Neural cell (in vitro differentiated cells): ENCODE results near the gene CRB2. TPM values are rescaled to one million over a fixed set of nuclear protein-coding genes. Genes with fewer than 3 reads are reported as not detected.

ENCODE experiments used
- H2AFZ ChIP-seq: fragments of 200-600, 300-800 bp; sonication (generic), shearing (Covaris generic); 2 replicates; pipeline ENCODE4 v1.6.0; 2014; ENCODE audit warnings: low read depth, mild to moderate bottlenecking, antibody characterized with exemption, low read length, moderate library complexity
- H3F3A ChIP-seq: fragments of 200-600 bp; shearing (Covaris generic); 2 replicates; pipeline ENCODE4 v1.6.1; 2016; ENCODE audit warnings: mild to moderate bottlenecking, moderate library complexity, mixed read lengths, antibody characterized with exemption, low read length; ENCODE audit not compliant: insufficient read depth, poor library complexity, severe bottlenecking
- H3K27ac ChIP-seq: fragments of 200-600, 300-800 bp; sonication (generic), shearing (Covaris generic); 2 replicates; pipeline ENCODE4 v1.5.1; 2014; ENCODE audit warnings: mild to moderate bottlenecking, low read length, moderate library complexity
- H3K27me3 ChIP-seq: fragments of 300-800, 200-600 bp; sonication (generic), shearing (Covaris generic); 2 replicates; pipeline ENCODE4 v1.6.0; 2014; ENCODE audit warnings: mild to moderate bottlenecking, low read depth, low read length, moderate library complexity; ENCODE audit not compliant: insufficient read depth
- H3K36me3 ChIP-seq: fragments of 300-800, 200-600 bp; sonication (generic), shearing (Covaris generic); 2 replicates; pipeline ENCODE4 v1.5.1; 2014; ENCODE audit warnings: mild to moderate bottlenecking, antibody characterized with exemption, low read length, moderate library complexity; ENCODE audit not compliant: insufficient read depth
- H3K4me2 ChIP-seq: fragments of 300-800, 200-600 bp; sonication (generic), shearing (Covaris generic); 2 replicates; pipeline ENCODE4 v1.6.0; 2014; ENCODE audit warnings: mild to moderate bottlenecking, low read length
- H3K4me3 ChIP-seq: fragments of 300-800, 200-600 bp; sonication (generic), shearing (Covaris generic); 2 replicates; pipeline ENCODE4 v1.5.1; 2014; ENCODE audit warnings: mild to moderate bottlenecking, low read length, moderate library complexity
- H3K79me2 ChIP-seq: fragments of 200-600 bp; shearing (Covaris generic); replicated peaks from 2 replicates; pipeline ENCODE4 v1.6.0; 2014; ENCODE audit warnings: mild to moderate bottlenecking, low read length, moderate library complexity; ENCODE audit not compliant: insufficient read depth
- H3K9ac ChIP-seq: fragments of 300-800, 200-600 bp; sonication (generic), shearing (Covaris generic); 2 replicates; pipeline ENCODE4 v1.6.1; 2016; ENCODE audit warnings: mild to moderate bottlenecking, low read length, mixed read lengths
- H3K9me2 ChIP-seq: fragments of 200-600 bp; shearing (Covaris generic); 2 replicates; pipeline ENCODE4 v1.6.1; 2016; ENCODE audit warnings: mild to moderate bottlenecking, low read length, mixed read lengths; ENCODE audit not compliant: insufficient read depth
- H3K9me3 ChIP-seq: fragments of 200-600, 300-800 bp; sonication (generic), shearing (Covaris generic); 2 replicates; pipeline ENCODE4 v1.6.1; 2016; ENCODE audit warnings: mild to moderate bottlenecking, mixed run types, low read length, moderate library complexity, mixed read lengths
- H4K20me1 ChIP-seq: fragments of 200-600 bp; shearing (Covaris generic); 2 replicates; pipeline ENCODE4 v1.6.1; 2016; ENCODE audit warnings: mild to moderate bottlenecking, mixed run types; ENCODE audit not compliant: insufficient read depth
- EP300 ChIP-seq: fragments of 450-650 bp; conservative IDR thresholded peaks from 2 replicates; pipeline ENCODE4 v1.6.1; 2014; ENCODE audit warnings: antibody characterized with exemption, mild to moderate bottlenecking, moderate library complexity; ENCODE audit not compliant: poor library complexity, severe bottlenecking
- EZH2 ChIP-seq: fragments of 200-600, 300-800 bp; shearing (Covaris generic), sonication (generic); IDR thresholded peaks from 2 replicates; pipeline ENCODE4 v1.6.1; 2014; ENCODE audit warnings: antibody characterized with exemption, low read length, borderline replicate concordance, mild to moderate bottlenecking; ENCODE audit not compliant: insufficient read depth, poor library complexity, severe bottlenecking
- MXI1 ChIP-seq: fragments of 450-650 bp; conservative IDR thresholded peaks from 2 replicates; pipeline ENCODE4 v1.6.1; 2014; ENCODE audit warnings: antibody characterized with exemption, mild to moderate bottlenecking; ENCODE audit not compliant: poor library complexity, severe bottlenecking
- POLR2AphosphoS5 ChIP-seq: IDR thresholded peaks from 2 replicates; pipeline ENCODE4 v1.6.1; 2012
- RAD21 ChIP-seq: fragments of 450-650 bp; conservative IDR thresholded peaks from 2 replicates; pipeline ENCODE4 v1.6.1; 2014; ENCODE audit warnings: antibody characterized with exemption, mild to moderate bottlenecking, moderate library complexity
- SMC3 ChIP-seq: fragments of 450-650 bp; conservative IDR thresholded peaks from 2 replicates; pipeline ENCODE4 v1.6.1; 2014; ENCODE audit warnings: antibody characterized with exemption, mild to moderate bottlenecking, moderate library complexity; ENCODE audit not compliant: poor library complexity
- TAF1 ChIP-seq: IDR thresholded peaks from 2 replicates; pipeline ENCODE4 v1.6.1; 2012; ENCODE audit warnings: low read depth
- polyA plus RNA-seq: library from polyadenylated mRNA; depleted of rRNA; stranded (reverse); fragments of >200 nt; gene quantifications from 2 replicates; pipeline ENCODE4 v1.2.3, GENCODE V29; 2014
- TF ChIP-seq, protein P1 (sequence below): fragments of 450-650 bp; IDR thresholded peaks from 2 replicates; pipeline ENCODE4 v1.5.1; 2014; ENCODE audit warnings: antibody characterized with exemption, mild to moderate bottlenecking, moderate library complexity; ENCODE audit not compliant: poor library complexity, severe bottlenecking
- TF ChIP-seq, protein P2 (sequence below): IDR thresholded peaks from 2 replicates; pipeline ENCODE4 v1.6.1; 2012; ENCODE audit warnings: borderline replicate concordance

Gene CRB2
- polyA plus RNA-seq, 1 donor from 2014 or later, result 0.32 TPM

DNA sequence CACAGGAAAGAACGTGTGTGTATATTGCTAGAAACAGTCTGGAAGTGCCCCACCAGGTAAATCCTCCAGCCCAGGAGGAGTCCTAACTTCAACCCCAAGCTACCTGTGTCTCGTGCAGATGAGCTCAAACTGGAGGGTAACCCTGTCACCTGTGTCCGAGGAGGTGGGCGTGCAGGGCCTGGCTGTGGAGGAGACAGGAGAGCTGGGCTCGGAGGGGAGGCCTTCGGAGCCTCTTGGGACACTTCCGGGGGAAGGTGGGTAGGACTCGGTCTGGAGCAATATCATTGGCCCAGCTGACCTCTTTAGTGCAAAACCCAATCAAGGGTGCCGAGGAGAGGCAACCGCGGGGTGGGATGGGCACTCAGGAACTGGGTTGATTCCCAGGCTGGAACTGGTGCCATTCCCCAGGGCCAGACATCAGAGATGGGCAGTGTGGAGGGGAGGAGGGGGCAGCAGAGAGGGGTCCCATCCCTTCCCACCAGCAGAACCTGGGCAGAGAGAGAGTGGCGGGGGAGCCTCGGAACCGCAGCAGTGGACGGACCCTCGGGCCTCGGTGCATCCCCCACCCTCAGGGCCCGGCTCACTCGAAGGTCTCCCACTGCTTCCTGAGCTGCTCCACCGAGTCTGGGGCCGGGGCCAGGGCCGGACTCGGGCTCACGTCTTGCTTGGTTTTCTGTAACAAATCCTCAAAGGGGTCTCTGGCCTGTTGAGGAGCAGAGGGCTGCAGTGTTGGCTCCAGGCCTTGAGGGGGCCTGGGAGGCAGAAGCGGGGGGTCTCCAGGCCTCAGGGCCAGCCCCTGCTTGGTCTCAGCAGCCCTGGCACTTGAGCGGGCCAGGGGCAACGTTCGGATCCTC lies 25.1 kb downstream of the CRB2 start:
- no peak overlapping the region for H3K9ac ChIP-seq
- H3F3A ChIP-seq, result no peaks in the 10 kb centered on the region
- no peak overlapping the region for H3K4me3 ChIP-seq
- TF ChIP-seq, protein P1, sequence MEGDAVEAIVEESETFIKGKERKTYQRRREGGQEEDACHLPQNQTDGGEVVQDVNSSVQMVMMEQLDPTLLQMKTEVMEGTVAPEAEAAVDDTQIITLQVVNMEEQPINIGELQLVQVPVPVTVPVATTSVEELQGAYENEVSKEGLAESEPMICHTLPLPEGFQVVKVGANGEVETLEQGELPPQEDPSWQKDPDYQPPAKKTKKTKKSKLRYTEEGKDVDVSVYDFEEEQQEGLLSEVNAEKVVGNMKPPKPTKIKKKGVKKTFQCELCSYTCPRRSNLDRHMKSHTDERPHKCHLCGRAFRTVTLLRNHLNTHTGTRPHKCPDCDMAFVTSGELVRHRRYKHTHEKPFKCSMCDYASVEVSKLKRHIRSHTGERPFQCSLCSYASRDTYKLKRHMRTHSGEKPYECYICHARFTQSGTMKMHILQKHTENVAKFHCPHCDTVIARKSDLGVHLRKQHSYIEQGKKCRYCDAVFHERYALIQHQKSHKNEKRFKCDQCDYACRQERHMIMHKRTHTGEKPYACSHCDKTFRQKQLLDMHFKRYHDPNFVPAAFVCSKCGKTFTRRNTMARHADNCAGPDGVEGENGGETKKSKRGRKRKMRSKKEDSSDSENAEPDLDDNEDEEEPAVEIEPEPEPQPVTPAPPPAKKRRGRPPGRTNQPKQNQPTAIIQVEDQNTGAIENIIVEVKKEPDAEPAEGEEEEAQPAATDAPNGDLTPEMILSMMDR, result no peak
- no peak for TF ChIP-seq POLR2AphosphoS5
- TF ChIP-seq, protein P2, sequence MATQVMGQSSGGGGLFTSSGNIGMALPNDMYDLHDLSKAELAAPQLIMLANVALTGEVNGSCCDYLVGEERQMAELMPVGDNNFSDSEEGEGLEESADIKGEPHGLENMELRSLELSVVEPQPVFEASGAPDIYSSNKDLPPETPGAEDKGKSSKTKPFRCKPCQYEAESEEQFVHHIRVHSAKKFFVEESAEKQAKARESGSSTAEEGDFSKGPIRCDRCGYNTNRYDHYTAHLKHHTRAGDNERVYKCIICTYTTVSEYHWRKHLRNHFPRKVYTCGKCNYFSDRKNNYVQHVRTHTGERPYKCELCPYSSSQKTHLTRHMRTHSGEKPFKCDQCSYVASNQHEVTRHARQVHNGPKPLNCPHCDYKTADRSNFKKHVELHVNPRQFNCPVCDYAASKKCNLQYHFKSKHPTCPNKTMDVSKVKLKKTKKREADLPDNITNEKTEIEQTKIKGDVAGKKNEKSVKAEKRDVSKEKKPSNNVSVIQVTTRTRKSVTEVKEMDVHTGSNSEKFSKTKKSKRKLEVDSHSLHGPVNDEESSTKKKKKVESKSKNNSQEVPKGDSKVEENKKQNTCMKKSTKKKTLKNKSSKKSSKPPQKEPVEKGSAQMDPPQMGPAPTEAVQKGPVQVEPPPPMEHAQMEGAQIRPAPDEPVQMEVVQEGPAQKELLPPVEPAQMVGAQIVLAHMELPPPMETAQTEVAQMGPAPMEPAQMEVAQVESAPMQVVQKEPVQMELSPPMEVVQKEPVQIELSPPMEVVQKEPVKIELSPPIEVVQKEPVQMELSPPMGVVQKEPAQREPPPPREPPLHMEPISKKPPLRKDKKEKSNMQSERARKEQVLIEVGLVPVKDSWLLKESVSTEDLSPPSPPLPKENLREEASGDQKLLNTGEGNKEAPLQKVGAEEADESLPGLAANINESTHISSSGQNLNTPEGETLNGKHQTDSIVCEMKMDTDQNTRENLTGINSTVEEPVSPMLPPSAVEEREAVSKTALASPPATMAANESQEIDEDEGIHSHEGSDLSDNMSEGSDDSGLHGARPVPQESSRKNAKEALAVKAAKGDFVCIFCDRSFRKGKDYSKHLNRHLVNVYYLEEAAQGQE, result no peak
- TF ChIP-seq EP300, result no peak
- TF ChIP-seq RAD21, result no peak
- TF ChIP-seq EZH2, result no peak
- TF ChIP-seq SMC3, result no peak
- no peak for TF ChIP-seq MXI1
- H4K20me1 ChIP-seq, result no peaks in the 10 kb centered on the region
- H2AFZ ChIP-seq, result no peak overlapping the region
- no peaks in the 10 kb centered on the region for H3K9me3 ChIP-seq
- H3K36me3 ChIP-seq, result no peaks in the 10 kb centered on the region
- H3K27me3 ChIP-seq, result no peaks in the 10 kb centered on the region
- no peak overlapping the region for H3K4me2 ChIP-seq
- H3K27ac ChIP-seq, result no peak overlapping the region
- H3K9me2 ChIP-seq, result no peaks in the 10 kb centered on the region
- no peaks in the 10 kb centered on the region for H3K79me2 ChIP-seq

DNA sequence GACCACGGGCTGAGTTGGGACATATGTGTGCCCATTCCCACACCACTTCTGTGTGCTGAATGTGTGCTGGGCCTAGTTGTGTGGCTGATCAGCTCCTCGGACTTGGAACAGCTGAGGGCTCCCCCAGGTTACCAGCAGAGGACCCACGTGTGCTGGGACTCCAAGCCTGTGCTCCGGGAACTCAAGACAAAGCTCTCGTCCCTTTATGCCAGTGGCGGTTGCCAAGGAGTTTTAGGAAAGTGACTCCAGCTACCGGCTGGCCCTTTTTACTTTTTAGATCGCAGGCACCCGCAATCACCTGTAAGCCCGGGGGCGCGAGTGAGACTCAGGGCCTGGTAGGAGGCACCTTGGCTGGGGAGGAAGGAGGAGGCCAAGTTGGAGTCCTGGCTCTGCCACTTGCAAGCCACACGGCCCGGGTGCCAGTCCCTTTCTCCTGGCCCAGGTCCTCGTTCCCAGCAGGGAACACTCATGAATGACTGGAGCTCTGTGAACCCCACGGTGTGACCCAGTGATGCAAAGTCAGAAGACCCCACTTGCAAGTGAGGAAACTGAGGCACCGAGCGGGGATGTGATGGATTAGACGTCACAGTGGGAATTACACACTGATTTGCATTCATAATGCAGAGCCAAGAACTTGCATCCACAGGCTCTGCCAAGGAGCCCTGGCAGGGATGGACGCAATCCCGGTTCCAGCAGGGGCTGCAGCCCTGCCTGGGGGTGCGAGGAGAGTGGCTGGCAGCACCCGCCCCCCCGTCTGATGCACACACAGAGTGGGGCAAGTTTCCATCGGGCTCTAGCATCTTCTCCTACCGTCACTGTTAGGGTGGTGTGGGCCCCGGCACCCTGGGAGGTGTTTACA lies 26.9 kb downstream of the CRB2 start:
- H3K27ac ChIP-seq, result no peak overlapping the region
- H3K9me2 ChIP-seq, result no peaks in the 10 kb centered on the region
- no peaks in the 10 kb centered on the region for H3K27me3 ChIP-seq
- no peak overlapping the region for H3K9ac ChIP-seq
- TF ChIP-seq MXI1 (no peak), EZH2 (no peak), SMC3 (no peak), TAF1 (no peak), EP300 (no peak), RAD21 (no peak), POLR2AphosphoS5 (no peak)
- TF ChIP-seq, protein P1, result no peak
- TF ChIP-seq, protein P2, result no peak
- no peaks in the 10 kb centered on the region for H3K79me2 ChIP-seq
- no peaks in the 10 kb centered on the region for H3F3A ChIP-seq
- no peaks in the 10 kb centered on the region for H4K20me1 ChIP-seq
- H3K4me3 ChIP-seq, result no peak overlapping the region
- no peaks in the 10 kb centered on the region for H3K9me3 ChIP-seq
- H3K36me3 ChIP-seq, result no peaks in the 10 kb centered on the region
- H2AFZ ChIP-seq, result no peak overlapping the region
- no peak overlapping the region for H3K4me2 ChIP-seq
